Endodermal cell (in vitro differentiated cells): ENCODE data around the gene GGT6. TPM values are rescaled to one million over a fixed set of nuclear protein-coding genes. Genes with fewer than 3 reads are reported as not detected.
A peak's percentile ranks its signal among the peaks of the same experiment; 100 is the strongest.

ENCODE experiments used
- DNase-seq: peaks from one replicate; pipeline ENCODE4 v3.0.0-alpha.2; 2017
- H3K27ac ChIP-seq: 2 replicates; pipeline ENCODE4 v1.5.1; 2013; ENCODE audit warnings: mild to moderate bottlenecking, low read depth, low read length, moderate library complexity
- H3K27me3 ChIP-seq: 2 replicates; pipeline ENCODE4 v1.6.1; 2013; ENCODE audit warnings: mild to moderate bottlenecking, low read length, moderate library complexity; ENCODE audit not compliant: insufficient read depth, control insufficient read depth, poor library complexity, severe bottlenecking
- H3K36me3 ChIP-seq: 2 replicates; pipeline ENCODE4 v1.7.0; 2013; ENCODE audit warnings: mild to moderate bottlenecking, low read length, moderate library complexity; ENCODE audit not compliant: control insufficient read depth, insufficient read depth
- H3K4me1 ChIP-seq: one replicate; pipeline ENCODE4 v1.7.0; 2013; ENCODE audit warnings: low read length; ENCODE audit not compliant: control insufficient read depth, insufficient read depth
- H3K4me3 ChIP-seq: 2 replicates; pipeline ENCODE4 v1.5.1; 2013; ENCODE audit warnings: mild to moderate bottlenecking, low read length, moderate library complexity
- H3K9ac ChIP-seq: 2 replicates; pipeline ENCODE4 v1.6.1; 2013; ENCODE audit warnings: mild to moderate bottlenecking, low read length, moderate library complexity; ENCODE audit not compliant: poor library complexity, severe bottlenecking; ENCODE audit errors: extremely low read depth
- H3K9me3 ChIP-seq: 2 replicates; pipeline ENCODE4 v1.6.1; 2013; ENCODE audit warnings: mild to moderate bottlenecking, low read length, moderate library complexity; ENCODE audit not compliant: control insufficient read depth
- H3K27ac Mint-ChIP-seq: 2 replicates; pipeline ENCODE4 v1.8.0; 2020; ENCODE audit warnings: mixed read lengths
- H3K27me3 Mint-ChIP-seq: 2 replicates; pipeline ENCODE4 v1.8.0; 2021; ENCODE audit warnings: mild to moderate bottlenecking, mixed read lengths; ENCODE audit not compliant: insufficient read depth
- H3K36me3 Mint-ChIP-seq: 2 replicates; pipeline ENCODE4 v1.8.0; 2020; ENCODE audit warnings: low read depth, mixed read lengths
- H3K4me1 Mint-ChIP-seq: 2 replicates; pipeline ENCODE4 v1.8.0; 2020; ENCODE audit warnings: mixed read lengths
- H3K4me3 Mint-ChIP-seq: 2 replicates; pipeline ENCODE4 v1.8.0; 2020; ENCODE audit warnings: mild to moderate bottlenecking, moderate library complexity, mixed read lengths
- H3K9me3 Mint-ChIP-seq: 2 replicates; pipeline ENCODE4 v1.8.0; 2020; ENCODE audit warnings: mild to moderate bottlenecking, mixed read lengths
- CTCF ChIP-seq: fragments of 200-600 bp; sonication (generic); conservative IDR thresholded peaks from 2 replicates; pipeline ENCODE4 v1.5.0; 2021; ENCODE audit warnings: antibody characterized with exemption, mild to moderate bottlenecking
- WGBS, 2 experiments: methylation state at CpG; one replicate each; pipeline versions ENCODE4 v1.1.5 to v1.1.7; 2013; ENCODE audit warnings: missing lambda C conversion rate in 2 of 2, mixed read lengths in 1 of 2; ENCODE audit not compliant: insufficient coverage in 1 of 2, insufficient read length in 1 of 2; 5-methylcytosine and 5-hydroxymethylcytosine counted together
- total RNA-seq, 2 donors: library from RNA; stranded (reverse); fragmentation: NEBNext Ultra II Directional in 1 of 2; extraction: Animal tissue kit (Norgen Biotek cat#: 25700) in 1 of 2; gene quantifications; 2 replicates in 1 of 2; 3 replicates in 1 of 2; pipeline ENCODE4 v1.2.1, GENCODE V29; 2021

Gene GGT6
- total RNA-seq, 2 donors from 2014 or later, result not detected

DNA sequence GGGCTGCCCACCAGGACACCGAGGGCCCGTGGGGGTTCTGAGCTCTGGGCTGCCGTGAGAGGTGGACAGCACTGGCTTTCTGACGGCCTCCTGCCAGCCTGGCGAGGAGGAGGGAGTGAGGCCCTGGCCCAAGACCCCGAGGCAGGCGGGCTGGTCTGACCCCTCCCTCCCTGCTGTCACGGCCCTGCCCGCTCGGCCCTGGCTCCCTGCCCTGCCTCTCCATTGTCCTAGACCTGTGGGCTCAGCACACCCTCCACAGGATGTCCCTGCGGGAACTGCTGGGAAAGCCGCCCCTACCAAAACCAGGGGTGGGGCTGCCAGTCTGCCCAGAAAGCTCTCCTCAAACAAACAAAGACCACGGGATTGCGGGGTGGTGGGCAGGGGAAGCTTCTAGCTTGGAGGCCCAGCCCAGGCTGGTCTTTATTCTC lies 41.0 kb downstream of the GGT6 start:
- no peak overlapping the region for H3K4me3 ChIP-seq
- H3K9ac ChIP-seq, result no peak overlapping the region
- Mint-ChIP-seq H3K27ac (no peak overlapping the region), H3K4me1 (peaks cover 7% of the 10 kb centered on the region), H3K36me3 (no peaks in the 10 kb centered on the region), H3K4me3 (no peak overlapping the region), H3K9me3 (no peaks in the 10 kb centered on the region), H3K27me3 (peaks cover 15% of the 10 kb centered on the region)
- 62 to 80% methylated on average over 6 to 14 of the region's 14 CpGs for WGBS, 2 experiments
- no peaks in the 10 kb centered on the region for H3K4me1 ChIP-seq
- H3K27ac ChIP-seq, result peak overlapping the region; percentile 6
- no peak for TF ChIP-seq CTCF
- DNase-seq, result peak; percentile 82
- no peaks in the 10 kb centered on the region for H3K36me3 ChIP-seq
- H3K27me3 ChIP-seq, result no peaks in the 10 kb centered on the region
- no peaks in the 10 kb centered on the region for H3K9me3 ChIP-seq

DNA sequence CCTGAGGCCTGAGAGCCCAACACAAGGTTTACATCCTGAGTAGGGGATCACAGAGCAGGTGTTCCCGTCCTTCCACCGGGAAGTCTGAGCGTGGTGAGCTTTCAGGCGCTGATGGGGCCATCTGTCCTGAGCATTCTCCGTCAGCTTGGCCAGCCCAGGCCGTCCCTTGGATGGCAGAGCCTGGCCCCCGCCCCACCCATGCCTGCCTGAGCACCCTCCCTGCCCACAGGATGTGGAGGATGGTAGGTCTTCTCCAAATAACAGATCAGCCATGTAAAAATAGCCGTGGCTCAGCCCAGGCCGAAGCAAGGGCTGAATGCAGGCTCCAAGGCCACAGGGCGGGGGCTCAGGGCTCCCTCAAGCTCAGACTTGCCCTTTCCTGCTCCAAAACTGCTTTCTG lies 41.5 kb downstream of the GGT6 start:
- DNase-seq, result no peak
- 87 to 95% methylated on average over 8 to 10 of the region's 10 CpGs for WGBS, 2 experiments
- H3K9ac ChIP-seq, result no peak overlapping the region
- no peaks in the 10 kb centered on the region for H3K4me1 ChIP-seq
- no peaks in the 10 kb centered on the region for H3K27me3 ChIP-seq
- no peak overlapping the region for H3K4me3 ChIP-seq
- TF ChIP-seq CTCF, result no peak
- H3K4me3 Mint-ChIP-seq, result no peak overlapping the region
- H3K27me3 Mint-ChIP-seq, result peaks cover 11% of the 10 kb centered on the region
- H3K9me3 Mint-ChIP-seq, result no peaks in the 10 kb centered on the region
- H3K36me3 Mint-ChIP-seq, result no peaks in the 10 kb centered on the region
- H3K4me1 Mint-ChIP-seq, result peaks cover 7% of the 10 kb centered on the region
- no peaks in the 10 kb centered on the region for H3K9me3 ChIP-seq
- H3K27ac ChIP-seq, result no peak overlapping the region
- H3K27ac Mint-ChIP-seq, result no peak overlapping the region
- no peaks in the 10 kb centered on the region for H3K36me3 ChIP-seq

DNA sequence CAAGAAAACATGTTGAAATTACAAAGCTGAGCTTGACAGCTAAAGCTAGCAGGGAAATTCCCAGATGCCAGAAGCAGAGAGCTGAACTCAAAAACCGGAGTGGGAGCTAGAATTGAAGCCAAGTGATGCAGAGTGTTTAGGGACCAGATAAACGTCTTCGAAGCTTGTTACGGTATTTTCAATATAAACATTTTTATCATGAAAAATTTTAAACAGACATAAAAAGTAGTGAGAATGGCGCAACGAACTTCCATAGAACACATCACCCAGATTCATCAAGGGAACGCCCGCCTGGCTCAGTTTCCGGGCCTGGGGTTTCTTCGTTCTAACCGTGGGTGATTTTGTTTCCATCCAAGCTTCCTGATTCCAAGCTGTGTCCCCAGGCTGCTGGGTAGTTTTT lies 43.6 kb downstream of the GGT6 start:
- 92 to 96% methylated on average over 6 to 11 of the region's 11 CpGs for whole genome bisulfite sequencing, 2 experiments
- H3K27me3 Mint-ChIP-seq, result peaks cover 3% of the 10 kb centered on the region

More for the DNA sequence above, 43.6 kb downstream of the GGT6 start:
- H3K36me3 Mint-ChIP-seq, result no peaks in the 10 kb centered on the region
- DNase-seq, result no peak
- H3K27me3 ChIP-seq, result no peaks in the 10 kb centered on the region
- no peaks in the 10 kb centered on the region for H3K9me3 Mint-ChIP-seq
- H3K4me1 Mint-ChIP-seq, result no peaks in the 10 kb centered on the region
- H3K4me3 Mint-ChIP-seq, result no peak overlapping the region
- no peak overlapping the region for H3K4me3 ChIP-seq
- no peaks in the 10 kb centered on the region for H3K36me3 ChIP-seq
- H3K9me3 ChIP-seq, result no peaks in the 10 kb centered on the region
- H3K27ac ChIP-seq, result no peak overlapping the region
- no peak overlapping the region for H3K9ac ChIP-seq
- no peaks in the 10 kb centered on the region for H3K4me1 ChIP-seq
- H3K27ac Mint-ChIP-seq, result no peak overlapping the region
- no peak for TF ChIP-seq CTCF
